ENCODE results near the gene PLEKHG1. TPM values are rescaled to one million over a fixed set of nuclear protein-coding genes. Genes with fewer than 3 reads are reported as not detected.

Gene PLEKHG1
- 57.7 TPM for total RNA-seq

DNA sequence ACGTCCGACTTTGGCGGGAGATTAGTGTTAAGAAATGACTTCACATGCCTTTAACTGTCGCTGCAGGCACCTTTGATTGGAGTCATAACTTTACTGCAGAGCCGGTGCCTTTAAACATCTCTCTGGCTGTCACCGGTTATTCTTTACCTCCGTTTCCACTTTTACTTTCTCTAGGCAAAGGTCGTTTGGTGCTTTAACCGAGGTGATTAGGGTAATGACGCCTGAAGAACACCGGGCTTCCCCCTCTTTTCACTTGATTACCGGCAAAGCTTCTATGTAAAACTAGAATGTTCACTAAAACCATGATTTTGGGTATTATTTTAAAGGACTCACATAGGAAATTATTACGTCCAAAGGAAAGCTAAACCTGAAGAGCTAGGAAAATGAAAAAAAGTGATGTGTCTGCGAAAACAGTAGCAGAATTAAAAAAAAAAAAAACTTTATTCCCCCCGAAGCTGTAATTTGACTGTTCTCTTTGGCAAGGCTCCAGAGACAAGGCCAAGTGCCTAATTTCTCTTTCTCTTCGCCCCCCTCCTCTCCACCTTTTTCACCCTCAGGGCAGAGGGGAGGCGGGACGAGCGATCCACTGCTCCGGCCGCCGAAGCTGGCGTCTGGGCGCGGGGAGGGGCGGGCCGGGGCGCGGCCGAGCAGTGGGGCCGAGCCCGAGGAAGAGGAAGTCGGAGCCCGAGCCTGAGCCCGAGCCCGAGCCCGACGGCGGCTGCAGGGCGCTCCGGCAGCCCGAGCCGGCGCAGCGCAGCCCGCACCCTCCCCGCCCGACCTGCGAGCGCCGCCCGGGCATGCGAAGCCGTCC lies at the start of gene PLEKHG1:
PLEKHG1 (plus strand) TSS at position 687 of the 811 bp plus-strand sequence. CDS start 133,797 bp downstream, outside the sequence.
- peak; percentile 82 for DNase-seq (ENCODE audit: low spot score)
- ATAC-seq: peak; percentile 87
- intact Hi-C loops (cut with DNase I): no loop called here

- intact Hi-C loops (cut with DNase I): no loop called here
- no peak for ATAC-seq
- DNase-seq (ENCODE audit: low spot score): no peak
Observed at GRCh38 chr6:150550244-150550643, 49.4 kb upstream of the PLEKHG1 start.

DNA sequence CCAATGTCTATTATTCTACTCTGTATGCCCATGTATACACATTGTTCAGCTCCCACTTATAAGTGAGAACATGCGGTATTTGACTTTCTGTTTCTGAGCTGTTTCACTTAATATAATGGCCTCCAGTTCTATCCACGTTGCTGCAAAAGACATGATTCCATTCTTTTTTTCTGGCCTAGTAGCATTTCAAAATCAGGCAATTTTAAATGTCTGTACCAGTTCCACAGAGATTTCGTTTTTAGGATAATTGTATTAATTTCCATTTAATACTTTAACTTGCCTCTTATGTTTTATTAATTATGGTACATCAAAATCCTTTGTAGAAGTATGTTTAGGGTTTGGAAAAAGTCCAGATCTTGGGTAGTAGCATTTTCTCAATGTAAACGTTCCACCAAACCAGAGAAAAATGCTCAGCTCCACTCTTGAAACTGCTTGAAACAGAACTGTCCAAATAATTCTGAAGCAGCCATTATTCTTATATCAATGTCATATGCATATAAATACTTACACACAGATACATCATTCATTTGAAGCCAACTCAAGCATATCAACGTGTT lies 42.6 kb upstream of the PLEKHG1 start:
- no peak for DNase-seq (ENCODE audit: low spot score)
- intact Hi-C loops (cut with DNase I): no loop called here
- no peak for ATAC-seq

DNA sequence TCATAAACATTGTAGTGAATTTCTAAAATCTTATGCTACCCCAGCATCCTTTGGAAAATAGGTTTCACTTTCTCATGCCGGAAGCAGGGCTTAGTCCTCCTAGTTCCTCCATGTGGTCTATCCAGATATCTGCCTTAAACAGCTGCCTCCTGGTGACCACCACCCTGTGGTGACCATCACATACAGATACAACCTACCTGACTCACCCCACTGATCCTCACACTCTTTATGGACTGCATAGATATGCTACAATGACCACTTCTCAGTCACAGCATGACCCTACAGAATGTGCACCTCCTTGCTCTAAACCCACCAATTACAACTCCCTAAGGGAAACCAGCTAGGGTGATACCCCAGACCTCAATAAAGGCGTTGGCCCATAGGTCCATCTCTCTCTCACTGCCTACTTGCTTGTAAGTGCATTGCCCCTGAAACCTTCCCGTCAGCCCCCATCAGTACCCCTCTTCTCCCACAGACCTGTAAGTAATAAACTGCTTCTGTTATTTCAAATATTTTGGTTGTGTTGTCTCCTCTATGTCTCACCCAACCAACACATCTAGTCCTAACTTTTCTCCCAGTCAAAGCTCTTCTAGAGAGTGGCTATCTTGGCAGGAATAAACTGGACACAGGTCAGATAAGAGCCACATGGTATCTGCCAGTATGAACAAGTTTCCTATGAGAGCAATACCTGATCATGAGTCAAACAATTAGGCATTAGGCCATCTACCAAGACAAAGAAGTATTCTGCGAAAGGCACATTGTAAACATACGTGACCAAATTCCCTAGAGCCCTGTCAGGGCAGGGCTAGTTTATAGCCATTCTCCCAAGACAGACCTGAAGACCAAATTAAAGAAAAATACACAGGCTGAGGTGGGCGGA lies 39.4 kb upstream of the PLEKHG1 start:
- intact Hi-C loops (cut with DNase I): no loop called here
- ATAC-seq: no peak
- DNase-seq (ENCODE audit: low spot score): no peak

DNA sequence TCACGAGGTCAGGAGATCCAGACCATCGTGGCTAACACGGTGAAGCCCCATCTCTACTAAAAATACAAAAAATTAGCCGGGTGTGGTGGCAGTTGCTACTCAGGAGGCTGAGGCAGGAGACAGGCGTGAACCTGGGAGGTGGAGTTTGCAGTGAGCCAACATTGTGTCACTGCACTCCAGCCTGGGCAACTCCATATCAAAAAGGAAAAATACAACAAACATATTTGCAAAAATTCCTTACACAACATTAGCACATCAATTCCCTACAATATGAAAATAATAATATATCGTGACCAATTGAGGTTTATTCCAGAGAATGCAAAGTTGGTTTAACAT lies 38.8 kb upstream of the PLEKHG1 start:
- intact Hi-C loops (cut with DNase I): no loop called here
- DNase-seq (ENCODE audit: low spot score): no peak
- no peak for ATAC-seq

GRCh38 chr6:150565945-150566344 lies 33.7 kb upstream of the PLEKHG1 start:
- DNase-seq (ENCODE audit: low spot score) (no peak), ATAC-seq (no peak)
- intact Hi-C loops (cut with DNase I): no loop called here

- intact Hi-C loops (cut with DNase I): no loop called here
- no peak for DNase-seq (ENCODE audit: low spot score)
- ATAC-seq: no peak
Observed at GRCh38 chr6:150566486-150566885, 33.2 kb upstream of the PLEKHG1 start.

DNA sequence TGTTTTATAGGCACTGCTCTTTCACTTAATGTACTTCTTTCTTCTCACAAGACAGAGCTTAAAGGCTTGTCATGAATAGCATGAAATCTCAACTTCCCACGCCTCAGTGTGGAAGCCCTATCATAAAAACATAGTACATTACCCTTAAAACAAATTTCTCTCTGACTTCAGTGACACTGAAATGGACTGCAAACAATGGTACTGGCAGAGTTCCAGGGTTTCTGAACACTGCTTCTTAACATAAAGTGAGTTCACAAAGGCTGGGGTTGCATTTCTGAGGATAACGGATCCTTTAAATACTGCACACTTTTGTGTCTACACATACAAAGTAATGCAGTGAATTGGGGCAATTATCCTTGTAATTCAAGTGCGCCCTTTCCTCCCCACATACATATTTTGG lies 32.3 kb upstream of the PLEKHG1 start:
- intact Hi-C loops (cut with DNase I): no loop called here
- DNase-seq (ENCODE audit: low spot score) (no peak), ATAC-seq (peak; percentile 34)

DNA sequence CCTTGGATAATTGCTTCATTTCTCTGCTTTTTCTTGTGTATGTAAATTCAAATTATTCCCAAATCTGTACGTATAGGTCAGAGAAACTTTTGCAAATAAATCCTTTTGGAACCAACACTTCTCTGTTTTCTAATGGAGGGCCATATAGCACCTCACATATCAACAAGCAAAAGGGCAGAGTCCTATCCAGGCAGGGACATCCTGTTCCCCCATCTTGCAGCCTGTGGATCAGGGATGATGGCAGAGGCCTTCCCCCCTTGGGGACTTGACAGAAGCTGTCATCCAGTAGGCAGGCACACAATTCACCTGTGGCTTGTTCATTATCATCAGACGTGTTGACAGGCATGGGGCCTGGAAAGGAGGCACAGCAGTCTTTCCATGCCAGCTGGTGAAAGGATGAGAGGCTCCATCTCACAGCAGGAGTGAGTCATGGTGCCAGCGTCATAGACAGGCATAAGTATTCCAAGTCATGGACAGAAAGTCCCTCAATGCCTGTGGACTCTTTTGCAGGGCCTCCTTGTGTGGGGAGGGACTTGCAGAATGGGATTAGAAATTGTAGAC lies 31.8 kb upstream of the PLEKHG1 start:
- DNase-seq (ENCODE audit: low spot score): no peak
- intact Hi-C loops (cut with DNase I): no loop called here
- ATAC-seq: no peak

DNA sequence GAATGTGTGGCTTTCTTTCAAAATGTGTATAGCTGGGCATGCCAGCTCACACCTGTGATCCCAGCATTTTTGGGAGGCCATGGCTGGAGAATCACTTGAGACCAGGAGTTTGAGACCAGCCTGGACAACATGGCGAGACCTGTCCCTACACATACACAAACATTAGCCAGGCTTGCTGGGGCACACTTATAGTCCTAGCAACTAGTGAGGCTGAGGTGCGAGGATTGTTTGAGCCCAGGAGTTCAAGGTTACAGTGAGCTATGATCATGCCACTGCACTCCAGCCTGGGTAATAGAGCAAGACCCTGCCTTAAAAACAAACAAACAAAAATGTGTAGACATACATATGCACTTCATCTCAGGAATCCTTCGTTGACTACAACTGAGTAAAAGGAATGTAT lies 31.1 kb upstream of the PLEKHG1 start:
- no peak for ATAC-seq
- DNase-seq (ENCODE audit: low spot score): no peak
- intact Hi-C loops (cut with DNase I): no loop called here

DNA sequence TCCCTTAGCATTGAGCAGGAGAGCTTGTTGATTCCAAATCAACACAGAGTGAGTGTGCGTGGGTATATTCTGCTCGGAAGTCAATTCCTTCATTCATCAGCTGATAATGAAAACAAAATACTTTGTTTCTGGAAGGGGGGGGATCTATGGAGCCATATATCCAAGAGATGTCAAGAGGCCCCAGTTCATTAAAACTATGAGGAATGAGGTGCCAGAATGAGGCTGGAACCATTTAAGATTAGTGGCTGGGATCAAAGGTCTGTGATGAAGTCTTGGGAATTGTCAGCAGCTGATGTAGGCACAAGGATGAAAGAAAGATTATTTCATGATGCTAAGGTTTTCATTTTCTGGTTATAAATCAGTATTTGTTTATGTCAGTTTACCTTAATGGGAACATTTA lies 30.5 kb upstream of the PLEKHG1 start:
- intact Hi-C loops (cut with DNase I): no loop called here
- no peak for DNase-seq (ENCODE audit: low spot score)
- ATAC-seq: no peak

- no peak for DNase-seq (ENCODE audit: low spot score)
- ATAC-seq: peak; percentile 72
- intact Hi-C loops (cut with DNase I): no loop called here
Observed at GRCh38 chr6:150573041-150573681, 26.5 kb upstream of the PLEKHG1 start.

- no peak for ATAC-seq
- DNase-seq (ENCODE audit: low spot score): no peak
- intact Hi-C loops (cut with DNase I): no loop called here
Observed at GRCh38 chr6:150575836-150576235, 23.8 kb upstream of the PLEKHG1 start.

DNA sequence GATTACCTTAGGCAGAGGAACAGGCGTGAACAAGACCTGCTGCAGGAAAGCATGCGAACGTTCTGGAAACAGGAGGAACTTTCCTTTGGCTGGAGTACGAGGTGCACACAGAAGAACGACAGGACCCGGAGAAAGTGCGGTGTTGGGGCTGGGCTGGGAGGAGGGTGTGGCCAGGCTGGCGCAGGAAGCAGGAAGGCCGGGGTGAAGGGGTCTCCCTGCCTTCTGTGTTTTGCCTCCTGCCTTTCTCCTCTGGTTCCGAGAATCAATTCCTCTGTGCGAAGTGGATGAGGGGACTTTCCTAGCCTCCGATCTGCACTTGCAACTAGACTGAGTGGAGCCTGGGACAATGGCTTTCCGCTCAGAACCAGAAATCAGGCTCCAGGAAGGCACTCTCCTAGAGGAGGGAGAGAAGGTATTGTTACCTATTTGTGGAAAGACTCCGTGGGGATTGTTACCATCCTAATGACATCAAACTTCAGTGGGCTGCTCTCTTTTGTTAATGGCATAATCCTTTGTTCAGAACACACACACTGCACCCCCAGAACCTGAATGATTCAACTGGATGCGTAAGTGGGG lies 22.9 kb upstream of the PLEKHG1 start:
- ATAC-seq (no peak), DNase-seq (ENCODE audit: low spot score) (no peak)
- intact Hi-C loops (cut with DNase I): no loop called here

DNA sequence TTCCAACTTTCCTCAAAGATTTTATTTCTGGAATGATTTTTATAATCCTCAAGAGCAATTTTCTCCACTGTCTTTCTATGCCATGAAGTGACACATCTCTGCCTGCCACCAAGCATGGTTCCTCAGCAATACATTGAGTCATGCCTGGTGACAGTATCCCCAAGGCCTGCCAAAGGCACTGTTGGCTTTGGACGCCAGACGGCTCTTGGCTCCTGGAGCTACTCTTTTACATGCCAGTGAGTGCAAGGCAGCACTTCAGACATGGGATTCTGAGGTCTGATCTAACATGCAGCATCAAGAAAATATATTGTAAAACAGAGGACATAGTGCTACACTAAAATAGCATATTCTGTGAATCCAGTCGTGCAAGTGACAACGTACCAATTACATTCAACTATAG lies 20.1 kb upstream of the PLEKHG1 start:
- ATAC-seq: no peak
- DNase-seq (ENCODE audit: low spot score): no peak
- intact Hi-C loops (cut with DNase I): no loop called here

GRCh38 chr6:150580489-150580888 lies 19.2 kb upstream of the PLEKHG1 start:
- intact Hi-C loops (cut with DNase I): no loop called here
- DNase-seq (ENCODE audit: low spot score) (no peak), ATAC-seq (no peak)

GRCh38 chr6:150584065-150584464 lies 15.6 kb upstream of the PLEKHG1 start:
- ATAC-seq (no peak), DNase-seq (ENCODE audit: low spot score) (no peak)
- intact Hi-C loops (cut with DNase I): no loop called here

- intact Hi-C loops (cut with DNase I): no loop called here
- DNase-seq (ENCODE audit: low spot score) (no peak), ATAC-seq (no peak)
Observed at GRCh38 chr6:150584596-150584995, 15.1 kb upstream of the PLEKHG1 start.

GRCh38 chr6:150586850-150587359 lies 12.8 kb upstream of the PLEKHG1 start:
- DNase-seq (ENCODE audit: low spot score) (no peak), ATAC-seq (no peak)
- intact Hi-C loops (cut with DNase I): no loop called here

All from sciatic nerve (tissue), 2 donors.